Measurements from ENCODE around the gene SFT2D2.
"Not testable (repeated sequence)": the region's sequence is repeated elsewhere in the genome, so short reads cannot be mapped to it uniquely, and the experiment has no call there.

The SFT2D2 gene

GRCh38 chr1:168225476-168226190, at the start of gene SFT2D2:
Gene SFT2D2, plus strand, starts transcription at chr1:168226004. Its CDS starts 76 bp downstream, at chr1:168226080.
- peak; percentile 87 to 88 for DNase-seq
- TF ChIP-seq GATA1 (IDR thresholded peaks at IDR 0.05; ENCODE audit: low read depth, low read length) (no peak), POLR2A (IDR thresholded peaks at IDR 0.05; ENCODE audit: low read length) (peak; percentile 80)

- TF ChIP-seq GATA1 (IDR thresholded peaks at IDR 0.05; ENCODE audit: low read depth, low read length) = no peak
- no peak for TF ChIP-seq POLR2A (IDR thresholded peaks at IDR 0.05; ENCODE audit: low read length)
- DNase-seq = no peak
These were observed 47.6 kb upstream of the SFT2D2 start for GRCh38 chr1:168178227-168178637.

GRCh38 chr1:168178638-168179437, 47.0 kb upstream of the SFT2D2 start, which contains the start of gene TIPRL:
Gene TIPRL, plus strand, starts transcription at chr1:168178962. Its CDS starts 116 bp downstream, at chr1:168179078.
- DNase-seq = peak; percentile 92 to 94
- TF ChIP-seq POLR2A (IDR thresholded peaks at IDR 0.05; ENCODE audit: low read length) (peak; percentile 83), GATA1 (IDR thresholded peaks at IDR 0.05; ENCODE audit: low read depth, low read length) (no peak)

- DNase-seq = peak in 1 of 2 experiments; percentile 40
- TF ChIP-seq GATA1 (IDR thresholded peaks at IDR 0.05; ENCODE audit: low read depth, low read length) (no peak), POLR2A (IDR thresholded peaks at IDR 0.05; ENCODE audit: low read length) (no peak)
These were observed 46.2 kb upstream of the SFT2D2 start for GRCh38 chr1:168179438-168180147.

GRCh38 chr1:168180148-168180524, 45.7 kb upstream of the SFT2D2 start:
- TF ChIP-seq GATA1 (IDR thresholded peaks at IDR 0.05; ENCODE audit: low read depth, low read length) (no peak), POLR2A (IDR thresholded peaks at IDR 0.05; ENCODE audit: low read length) (no peak)
- DNase-seq = peak in 1 of 2 experiments; percentile 29

- not testable (repeated sequence) for DNase-seq
These were observed 44.6 kb upstream of the SFT2D2 start for GRCh38 chr1:168181063-168181720.

GRCh38 chr1:168187177-168187576, 38.6 kb upstream of the SFT2D2 start:
- no peak for DNase-seq
- TF ChIP-seq POLR2A (IDR thresholded peaks at IDR 0.05; ENCODE audit: low read length) = no peak
- no peak for TF ChIP-seq GATA1 (IDR thresholded peaks at IDR 0.05; ENCODE audit: low read depth, low read length)

GRCh38 chr1:168190403-168190802, 35.4 kb upstream of the SFT2D2 start:
- DNase-seq = no peak
- TF ChIP-seq POLR2A (IDR thresholded peaks at IDR 0.05; ENCODE audit: low read length) (no peak), GATA1 (IDR thresholded peaks at IDR 0.05; ENCODE audit: low read depth, low read length) (no peak)

- TF ChIP-seq POLR2A (IDR thresholded peaks at IDR 0.05; ENCODE audit: low read length) (no peak), GATA1 (IDR thresholded peaks at IDR 0.05; ENCODE audit: low read depth, low read length) (no peak)
- no peak for DNase-seq
These were observed 30.3 kb upstream of the SFT2D2 start for GRCh38 chr1:168195199-168196135.

- TF ChIP-seq GATA1 (IDR thresholded peaks at IDR 0.05; ENCODE audit: low read depth, low read length) = no peak
- TF ChIP-seq POLR2A (IDR thresholded peaks at IDR 0.05; ENCODE audit: low read length) = no peak
- no peak for DNase-seq
These were observed 26.7 kb upstream of the SFT2D2 start for GRCh38 chr1:168199056-168199455.

GRCh38 chr1:168202941-168203654, 22.7 kb upstream of the SFT2D2 start:
- no peak for TF ChIP-seq POLR2A (IDR thresholded peaks at IDR 0.05; ENCODE audit: low read length)
- TF ChIP-seq GATA1 (IDR thresholded peaks at IDR 0.05; ENCODE audit: low read depth, low read length) = no peak
- no peak for DNase-seq

- no peak for DNase-seq
These were observed 19.7 kb upstream of the SFT2D2 start for GRCh38 chr1:168206111-168206510.

GRCh38 chr1:168207673-168208072, 18.1 kb upstream of the SFT2D2 start:
- DNase-seq = not testable (repeated sequence)

More at GRCh38 chr1:168206111-168206510, 19.7 kb upstream of the SFT2D2 start:
- no peak for TF ChIP-seq GATA1 (IDR thresholded peaks at IDR 0.05; ENCODE audit: low read depth, low read length)
- TF ChIP-seq POLR2A (IDR thresholded peaks at IDR 0.05; ENCODE audit: low read length) = no peak

Data from erythroblast (primary cell).